K562 (cell line): Measurements from ENCODE around the gene ZMAT2. TPM values are rescaled to one million over a fixed set of nuclear protein-coding genes. Genes with fewer than 3 reads are reported as not detected.

Source experiments
- CBFA2T2 ChIP-seq: fragments of 450-650 bp; conservative IDR thresholded peaks from 2 replicates; pipeline ENCODE4 v1.6.1; 2017; ENCODE audit warnings: mild to moderate bottlenecking
- CREB1 ChIP-seq, 2 experiments: sonication (generic) in 1 of 2; formaldehyde crosslinking in 1 of 2; IDR thresholded peaks; 2 replicates each; pipeline versions ENCODE4 v1.6.1 to v1.8.0; 2012 to 2022; ENCODE audit warnings: inconsistent platforms in 1 of 2, mild to moderate bottlenecking in 1 of 2, missing genetic modification reagents in 1 of 2, moderate library complexity in 1 of 2
- HEY1 ChIP-seq: fragments of 250-450 bp; sonication (Bioruptor Pico); IDR thresholded peaks from 2 replicates; pipeline ENCODE4 v1.5.0; 2020; ENCODE audit warnings: mild to moderate bottlenecking, moderate library complexity, borderline replicate concordance
- MXI1 ChIP-seq: IDR thresholded peaks from 2 replicates; pipeline ENCODE4 v1.6.1; 2011; ENCODE audit warnings: low read depth, mild to moderate bottlenecking, improper control_type of control experiment, low read length
- POLR2B ChIP-seq: fragments of 450-650 bp; IDR thresholded peaks from 2 replicates; pipeline ENCODE4 v1.6.1; 2018; ENCODE audit warnings: low read depth; ENCODE audit not compliant: partially characterized antibody
- POLR3G ChIP-seq: IDR thresholded peaks from 2 replicates; pipeline ENCODE4 v1.6.1; 2011; ENCODE audit not compliant: insufficient read length, insufficient replicate concordance; ENCODE audit errors: extremely low read depth
- RB1 ChIP-seq: fragments of 450-650 bp; IDR thresholded peaks from 2 replicates; pipeline ENCODE4 v1.6.1; 2017; ENCODE audit warnings: low read depth, mild to moderate bottlenecking
- RBM15 ChIP-seq: fragments of 200-400 bp; formaldehyde crosslinking; IDR thresholded peaks from 2 replicates; pipeline ENCODE4 v1.6.1; 2018; ENCODE audit warnings: mild to moderate bottlenecking, low read length, moderate library complexity; ENCODE audit not compliant: insufficient read depth
- RFX5 ChIP-seq: IDR thresholded peaks from 2 replicates; pipeline ENCODE4 v1.6.1; 2011; ENCODE audit warnings: low read depth, mild to moderate bottlenecking, improper control_type of control experiment, low read length
- RFX7 ChIP-seq: fragments of 250-450 bp; sonication (Bioruptor Pico); IDR thresholded peaks from 2 replicates; pipeline ENCODE4 v1.5.1; 2021; ENCODE audit warnings: mild to moderate bottlenecking
- STAG1 ChIP-seq: sonication (generic); formaldehyde crosslinking; IDR thresholded peaks from 2 replicates; pipeline ENCODE4 v1.5.0; 2020; ENCODE audit warnings: missing genetic modification reagents, borderline replicate concordance
- TCFL5 ChIP-seq: fragments of 250-450 bp; sonication (Bioruptor Pico); conservative IDR thresholded peaks from 2 replicates; pipeline ENCODE4 v1.6.1; 2021; ENCODE audit warnings: mild to moderate bottlenecking, moderate library complexity, matching md5 sums
- ZBTB8A ChIP-seq: fragments of 450-650 bp; IDR thresholded peaks from 2 replicates; pipeline ENCODE4 v1.6.1; 2018; ENCODE audit warnings: mild to moderate bottlenecking, moderate library complexity; ENCODE audit not compliant: partially characterized antibody
- polyA plus RNA-seq, 8 experiments: library from polyadenylated mRNA; depleted of rRNA in 4 of 8; stranded (reverse) in 5 of 8; unstranded in 3 of 8; fragments of >200 nt; fragmentation: Nextera tagmentation in 2 of 8; fragmentation: Illumina TruSeq in 1 of 8; extraction: Ambion mirVana in 2 of 8; extraction: Trizol in 1 of 8; gene quantifications; 2 replicates each; pipeline versions ENCODE4 v1.2.1 to v1.2.3, GENCODE V29; 2011 to 2014; ENCODE audit warnings: inconsistent platforms in 1 of 8, missing spikeins in 1 of 8
- total RNA-seq, 7 experiments: library from RNA; depleted of rRNA in 6 of 7; stranded (reverse); fragments of >200 nt in 6 of 7; fragmentation: Illumina TruSeq in 2 of 7; extraction: Trizol in 2 of 7; gene quantifications; 2 replicates each; pipeline versions ENCODE4 v1.2.1 to v1.2.3, GENCODE V29; 2011 to 2021; ENCODE audit warnings: low replicate concordance in 1 of 7
- TF ChIP-seq, protein P1 (sequence below), 2 experiments: fragments of 450-650 bp in 1 of 2; sonication (generic) in 1 of 2; formaldehyde crosslinking in 1 of 2; IDR thresholded peaks; 2 replicates each; pipeline versions ENCODE4 v1.7.1 to v1.9.0; 2016 to 2022; ENCODE audit warnings: inconsistent platforms in 1 of 2, mild to moderate bottlenecking in 1 of 2, missing genetic modification reagents in 1 of 2
- TF ChIP-seq, protein P2 (sequence below): fragments of 150-350 bp; IDR thresholded peaks from 2 replicates; pipeline ENCODE4 v1.6.1; 2014; ENCODE audit warnings: low read depth, mild to moderate bottlenecking, low read length, borderline replicate concordance

Gene ZMAT2
- total and polyA plus RNA-seq, 9 of the 15 experiments (the other 6 are each of a cell fraction or from before 2014, with no cell fraction given), result 44.2 to 101 (median 69.2) TPM

DNA sequence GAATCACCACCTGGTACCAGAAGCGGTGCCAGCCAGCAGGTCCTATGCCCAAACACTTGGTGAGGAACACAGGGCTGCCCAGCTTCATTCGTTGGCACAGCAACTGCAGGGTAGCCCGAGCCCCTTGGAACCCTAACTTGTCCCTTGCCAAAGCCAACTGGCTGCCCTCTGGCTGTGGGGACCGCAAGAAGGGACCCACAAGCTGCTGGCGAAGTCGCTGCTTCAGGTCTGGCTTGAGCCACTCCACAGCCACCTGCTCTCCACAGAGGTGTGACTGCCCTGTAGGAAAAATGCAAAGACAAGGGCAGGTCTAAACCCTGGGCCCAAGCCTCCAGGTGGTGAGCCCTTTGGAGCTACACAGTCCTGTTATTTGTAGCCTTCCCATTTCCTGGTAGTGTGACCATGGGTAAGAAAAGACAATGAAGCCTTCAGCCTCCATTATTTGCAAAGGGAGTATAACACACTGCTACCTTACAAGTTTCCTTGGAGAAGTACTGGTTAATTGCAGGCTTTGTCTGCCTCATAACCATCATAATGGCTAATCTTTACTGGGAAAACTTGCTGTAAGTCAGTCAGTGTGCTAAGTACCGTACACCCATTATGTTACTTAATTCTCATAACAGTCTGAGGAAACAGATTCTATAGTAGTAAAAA, 28.6 kb upstream of the ZMAT2 start (continued):
- TF ChIP-seq, protein P1, sequence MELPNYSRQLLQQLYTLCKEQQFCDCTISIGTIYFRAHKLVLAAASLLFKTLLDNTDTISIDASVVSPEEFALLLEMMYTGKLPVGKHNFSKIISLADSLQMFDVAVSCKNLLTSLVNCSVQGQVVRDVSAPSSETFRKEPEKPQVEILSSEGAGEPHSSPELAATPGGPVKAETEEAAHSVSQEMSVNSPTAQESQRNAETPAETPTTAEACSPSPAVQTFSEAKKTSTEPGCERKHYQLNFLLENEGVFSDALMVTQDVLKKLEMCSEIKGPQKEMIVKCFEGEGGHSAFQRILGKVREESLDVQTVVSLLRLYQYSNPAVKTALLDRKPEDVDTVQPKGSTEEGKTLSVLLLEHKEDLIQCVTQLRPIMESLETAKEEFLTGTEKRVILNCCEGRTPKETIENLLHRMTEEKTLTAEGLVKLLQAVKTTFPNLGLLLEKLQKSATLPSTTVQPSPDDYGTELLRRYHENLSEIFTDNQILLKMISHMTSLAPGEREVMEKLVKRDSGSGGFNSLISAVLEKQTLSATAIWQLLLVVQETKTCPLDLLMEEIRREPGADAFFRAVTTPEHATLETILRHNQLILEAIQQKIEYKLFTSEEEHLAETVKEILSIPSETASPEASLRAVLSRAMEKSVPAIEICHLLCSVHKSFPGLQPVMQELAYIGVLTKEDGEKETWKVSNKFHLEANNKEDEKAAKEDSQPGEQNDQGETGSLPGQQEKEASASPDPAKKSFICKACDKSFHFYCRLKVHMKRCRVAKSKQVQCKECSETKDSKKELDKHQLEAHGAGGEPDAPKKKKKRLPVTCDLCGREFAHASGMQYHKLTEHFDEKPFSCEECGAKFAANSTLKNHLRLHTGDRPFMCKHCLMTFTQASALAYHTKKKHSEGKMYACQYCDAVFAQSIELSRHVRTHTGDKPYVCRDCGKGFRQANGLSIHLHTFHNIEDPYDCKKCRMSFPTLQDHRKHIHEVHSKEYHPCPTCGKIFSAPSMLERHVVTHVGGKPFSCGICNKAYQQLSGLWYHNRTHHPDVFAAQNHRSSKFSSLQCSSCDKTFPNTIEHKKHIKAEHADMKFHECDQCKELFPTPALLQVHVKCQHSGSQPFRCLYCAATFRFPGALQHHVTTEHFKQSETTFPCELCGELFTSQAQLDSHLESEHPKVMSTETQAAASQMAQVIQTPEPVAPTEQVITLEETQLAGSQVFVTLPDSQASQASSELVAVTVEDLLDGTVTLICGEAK (IDR thresholded peaks at IDR 0.05), result no peak
- TF ChIP-seq, protein P1 (CRISPR knock-in tag; IDR thresholded peaks at IDR 0.05), result no peak
- TF ChIP-seq ZBTB8A (no peak), MXI1 (no peak), RFX5 (no peak), CBFA2T2 (no peak), HEY1 (no peak), POLR3G (no peak), STAG1 (CRISPR knock-in tag) (no peak), RBM15 (no peak), TCFL5 (CRISPR knock-in tag) (no peak), RB1 (no peak), CREB1 (IDR thresholded peaks at IDR 0.05) (no peak), CREB1 (CRISPR knock-in tag; IDR thresholded peaks at IDR 0.05) (no peak), RFX7 (no peak), POLR2B (peak; percentile 36)
- TF ChIP-seq, protein P2, sequence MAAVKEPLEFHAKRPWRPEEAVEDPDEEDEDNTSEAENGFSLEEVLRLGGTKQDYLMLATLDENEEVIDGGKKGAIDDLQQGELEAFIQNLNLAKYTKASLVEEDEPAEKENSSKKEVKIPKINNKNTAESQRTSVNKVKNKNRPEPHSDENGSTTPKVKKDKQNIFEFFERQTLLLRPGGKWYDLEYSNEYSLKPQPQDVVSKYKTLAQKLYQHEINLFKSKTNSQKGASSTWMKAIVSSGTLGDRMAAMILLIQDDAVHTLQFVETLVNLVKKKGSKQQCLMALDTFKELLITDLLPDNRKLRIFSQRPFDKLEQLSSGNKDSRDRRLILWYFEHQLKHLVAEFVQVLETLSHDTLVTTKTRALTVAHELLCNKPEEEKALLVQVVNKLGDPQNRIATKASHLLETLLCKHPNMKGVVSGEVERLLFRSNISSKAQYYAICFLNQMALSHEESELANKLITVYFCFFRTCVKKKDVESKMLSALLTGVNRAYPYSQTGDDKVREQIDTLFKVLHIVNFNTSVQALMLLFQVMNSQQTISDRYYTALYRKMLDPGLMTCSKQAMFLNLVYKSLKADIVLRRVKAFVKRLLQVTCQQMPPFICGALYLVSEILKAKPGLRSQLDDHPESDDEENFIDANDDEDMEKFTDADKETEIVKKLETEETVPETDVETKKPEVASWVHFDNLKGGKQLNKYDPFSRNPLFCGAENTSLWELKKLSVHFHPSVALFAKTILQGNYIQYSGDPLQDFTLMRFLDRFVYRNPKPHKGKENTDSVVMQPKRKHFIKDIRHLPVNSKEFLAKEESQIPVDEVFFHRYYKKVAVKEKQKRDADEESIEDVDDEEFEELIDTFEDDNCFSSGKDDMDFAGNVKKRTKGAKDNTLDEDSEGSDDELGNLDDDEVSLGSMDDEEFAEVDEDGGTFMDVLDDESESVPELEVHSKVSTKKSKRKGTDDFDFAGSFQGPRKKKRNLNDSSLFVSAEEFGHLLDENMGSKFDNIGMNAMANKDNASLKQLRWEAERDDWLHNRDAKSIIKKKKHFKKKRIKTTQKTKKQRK, result no peak
